Mesenchymal stem cell (in vitro differentiated cells and primary cell): ENCODE data around the gene IFT88.

ENCODE experiments used
- DNase-seq: peaks from one replicate; pipeline ENCODE4 v3.0.0-alpha.2; 2013
- H2AFZ ChIP-seq: one replicate; pipeline ENCODE4 v1.6.1; 2013; ENCODE audit warnings: low read depth, mild to moderate bottlenecking, control low read depth, inconsistent platforms, low read length, moderate library complexity
- H2AK5ac ChIP-seq: 2 replicates; pipeline ENCODE4 v1.6.1; 2013; ENCODE audit warnings: low read length, moderate library complexity, mild to moderate bottlenecking, inconsistent platforms; ENCODE audit not compliant: severe bottlenecking
- H2BK120ac ChIP-seq: one replicate; pipeline ENCODE4 v1.6.1; 2013; ENCODE audit warnings: low read depth, mild to moderate bottlenecking, inconsistent platforms, low read length, moderate library complexity
- H2BK12ac ChIP-seq, 2 experiments: one replicate each; pipeline ENCODE4 v1.6.1; 2013; ENCODE audit warnings: inconsistent platforms in 2 of 2, low read length in 2 of 2, mild to moderate bottlenecking in 2 of 2, moderate library complexity in 2 of 2, control low read depth in 1 of 2
- H2BK15ac ChIP-seq: one replicate; pipeline ENCODE4 v1.6.1; 2013; ENCODE audit warnings: mild to moderate bottlenecking, low read depth, inconsistent platforms; ENCODE audit not compliant: poor library complexity, severe bottlenecking
- H2BK5ac ChIP-seq: 2 replicates; pipeline ENCODE4 v1.6.1; 2013; ENCODE audit warnings: low read depth, mild to moderate bottlenecking, low read length, control low read depth, inconsistent platforms; ENCODE audit not compliant: poor library complexity, severe bottlenecking
- H3K14ac ChIP-seq, 2 experiments: one replicate each; pipeline ENCODE4 v1.6.1; 2013; ENCODE audit warnings: inconsistent platforms in 2 of 2, low read length in 2 of 2, control low read depth in 1 of 2, mild to moderate bottlenecking in 1 of 2, moderate library complexity in 1 of 2
- H3K18ac ChIP-seq, 2 experiments: one replicate each; pipeline ENCODE4 v1.6.1; 2013; ENCODE audit warnings: inconsistent platforms in 2 of 2, low read length in 2 of 2, control low read depth in 1 of 2, low read depth in 1 of 2, mild to moderate bottlenecking in 1 of 2
- H3K23ac ChIP-seq, 2 experiments: one replicate each; pipeline ENCODE4 v1.6.1; 2013; ENCODE audit warnings: inconsistent platforms in 2 of 2, low read length in 2 of 2, mild to moderate bottlenecking in 2 of 2, moderate library complexity in 2 of 2, control low read depth in 1 of 2
- H3K27ac ChIP-seq: 2 replicates; pipeline ENCODE4 v1.5.1; 2013; ENCODE audit warnings: mild to moderate bottlenecking, moderate library complexity, low read length, control low read depth, inconsistent platforms; ENCODE audit not compliant: poor library complexity, severe bottlenecking
- H3K27me3 ChIP-seq, 2 experiments: 2 replicates each; pipeline versions ENCODE4 v1.6.1 to v1.7.0; 2013; ENCODE audit warnings: low read length in 2 of 2, mild to moderate bottlenecking in 2 of 2, moderate library complexity in 2 of 2, control low read depth in 1 of 2, inconsistent platforms in 1 of 2; ENCODE audit not compliant: control insufficient read depth in 1 of 2, insufficient read depth in 1 of 2
- H3K36me3 ChIP-seq, 2 experiments: 2 replicates each; pipeline versions ENCODE4 v1.6.1 to v1.7.0; 2013; ENCODE audit warnings: low read length in 2 of 2, control low read depth in 1 of 2, inconsistent platforms in 1 of 2, low read depth in 1 of 2, mild to moderate bottlenecking in 1 of 2; ENCODE audit not compliant: insufficient read depth in 2 of 2, control insufficient read depth in 1 of 2
- H3K4ac ChIP-seq, 2 experiments: one replicate each; pipeline ENCODE4 v1.6.1; 2013; ENCODE audit warnings: inconsistent platforms in 2 of 2, low read length in 2 of 2, mild to moderate bottlenecking in 2 of 2, moderate library complexity in 2 of 2, control low read depth in 1 of 2, low read depth in 1 of 2
- H3K4me1 ChIP-seq: 2 replicates; pipeline ENCODE4 v1.6.1; 2013; ENCODE audit warnings: low read depth, low read length, control low read depth; ENCODE audit not compliant: control insufficient read depth, insufficient read depth
- H3K4me2 ChIP-seq: 2 replicates; pipeline ENCODE4 v1.6.1; 2013; ENCODE audit warnings: low read length, mild to moderate bottlenecking, inconsistent platforms; ENCODE audit not compliant: poor library complexity, severe bottlenecking
- H3K4me3 ChIP-seq, 2 experiments: 2 replicates each; pipeline versions ENCODE4 v1.5.1 to v1.7.0; 2013; ENCODE audit warnings: low read length in 2 of 2, mild to moderate bottlenecking in 2 of 2, control low read depth in 1 of 2, low read depth in 1 of 2; ENCODE audit not compliant: insufficient read depth in 1 of 2
- H3K79me1 ChIP-seq: replicated peaks from 2 replicates; pipeline ENCODE4 v1.6.1; 2013; ENCODE audit warnings: mild to moderate bottlenecking, control low read depth, low read length, inconsistent platforms; ENCODE audit not compliant: poor library complexity, severe bottlenecking
- H3K9ac ChIP-seq: 2 replicates; pipeline ENCODE4 v1.7.0; 2013; ENCODE audit warnings: mild to moderate bottlenecking, low read length, moderate library complexity
- H3K9me3 ChIP-seq: 2 replicates; pipeline ENCODE4 v1.7.0; 2013; ENCODE audit warnings: mild to moderate bottlenecking, low read length; ENCODE audit not compliant: control insufficient read depth
- H4K8ac ChIP-seq: one replicate; pipeline ENCODE4 v1.6.1; 2013; ENCODE audit warnings: inconsistent platforms, mild to moderate bottlenecking, low read length, moderate library complexity
- H4K91ac ChIP-seq: one replicate; pipeline ENCODE4 v1.6.1; 2013; ENCODE audit warnings: mild to moderate bottlenecking, low read length, inconsistent platforms
- WGBS: methylation state at CpG from one replicate; pipeline ENCODE4 v1.1.7; 2013; ENCODE audit warnings: mixed read lengths; 5-methylcytosine and 5-hydroxymethylcytosine counted together

The IFT88 gene

DNA sequence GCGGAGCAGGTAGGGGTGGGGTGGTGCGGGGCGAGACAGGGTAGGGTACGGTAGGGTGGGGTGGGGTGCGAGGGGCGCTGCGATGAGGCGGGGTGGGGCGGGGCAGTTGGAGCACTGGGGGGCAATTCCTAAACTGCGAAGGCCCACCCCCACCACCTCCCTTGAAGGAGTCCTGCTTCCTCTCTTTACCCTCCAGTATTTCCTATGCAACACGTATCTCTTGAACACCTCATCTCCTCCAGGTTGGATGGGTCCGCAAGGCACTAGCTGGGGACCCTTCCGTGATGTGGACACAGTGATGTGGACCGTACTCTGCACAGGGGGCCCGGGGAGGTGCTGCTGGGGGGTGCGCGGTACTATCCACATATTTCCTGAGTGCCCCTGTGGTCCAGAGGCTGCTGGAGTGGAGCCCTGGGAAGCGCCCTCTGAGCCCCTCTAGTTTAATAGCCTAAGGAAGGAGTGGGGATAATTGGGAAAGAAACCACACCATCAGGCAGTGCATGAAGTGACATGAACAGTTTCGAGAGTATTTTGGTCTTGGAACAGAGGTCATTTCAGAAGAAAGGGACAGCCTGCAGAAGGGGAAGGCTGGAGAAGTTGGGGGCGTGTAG lies 137.6 kb downstream of the IFT88 start:
- Histone ChIP-seq H2BK12ac (no peak overlapping the region), H4K8ac (no peak overlapping the region), H2BK15ac (peak overlapping the region; percentile 93), H3K4ac (no peak overlapping the region), H4K91ac (no peak overlapping the region), H2AK5ac (no peak overlapping the region), H3K27me3 (peaks cover 0 to 9% of the 10 kb centered on the region in 2 experiments), H3K23ac (no peak overlapping the region), H3K18ac (no peak overlapping the region), H3K4me1 (peaks cover 11% of the 10 kb centered on the region), H2BK5ac (no peak overlapping the region), H3K9me3 (no peaks in the 10 kb centered on the region), H2BK120ac (peak overlapping the region; percentile 73), H3K27ac (no peak overlapping the region), H3K4me3 (peak overlapping the region in 1 of 2 experiments; percentile 81), H3K4me2 (no peak overlapping the region), H3K36me3 (no peaks in the 10 kb centered on the region), H3K14ac (no peak overlapping the region), H3K9ac (no peak overlapping the region), H2AFZ (no peak overlapping the region), H3K79me1 (no peaks in the 10 kb centered on the region)
- WGBS = 32% methylated on average over 11 of the region's 20 CpGs
- DNase-seq = no peak

DNA sequence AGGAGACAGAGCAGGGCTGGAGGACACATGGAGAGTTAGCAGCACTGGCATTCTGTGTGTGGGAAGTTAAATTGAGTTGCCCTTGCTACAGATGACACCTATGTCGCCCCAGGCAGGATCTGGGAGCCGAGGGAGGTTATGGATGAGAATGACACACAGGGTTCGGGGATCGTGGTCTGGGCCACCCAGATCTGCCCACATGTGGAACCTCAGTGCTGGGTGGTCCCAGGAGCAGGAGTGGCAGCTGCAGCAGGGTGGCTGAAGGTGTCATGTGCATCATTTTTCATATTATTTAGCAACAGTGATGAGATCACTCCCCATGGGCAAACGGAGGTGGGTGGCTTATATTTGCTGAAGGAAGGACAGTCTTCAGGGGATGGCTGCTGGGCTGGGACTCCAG lies 139.7 kb downstream of the IFT88 start:
- Histone ChIP-seq H3K4me3 (no peak overlapping the region), H3K9ac (no peak overlapping the region), H4K8ac (no peak overlapping the region), H2BK12ac (no peak overlapping the region), H3K9me3 (no peaks in the 10 kb centered on the region), H2BK5ac (no peak overlapping the region), H2BK120ac (no peak overlapping the region), H3K27me3 (peaks cover 0 to 9% of the 10 kb centered on the region in 2 experiments), H3K4me2 (no peak overlapping the region), H3K18ac (no peak overlapping the region), H3K4ac (no peak overlapping the region), H2AK5ac (no peak overlapping the region), H2AFZ (no peak overlapping the region), H3K27ac (no peak overlapping the region), H3K79me1 (no peaks in the 10 kb centered on the region), H3K14ac (no peak overlapping the region), H3K36me3 (no peaks in the 10 kb centered on the region), H3K4me1 (peaks cover 11% of the 10 kb centered on the region), H3K23ac (no peak overlapping the region), H2BK15ac (no peak overlapping the region), H4K91ac (no peak overlapping the region)
- 93% methylated on average over 5 of the region's 5 CpGs for WGBS
- DNase-seq = no peak

GRCh38 chr13:20708216-20708615 lies 141.3 kb downstream of the IFT88 start:
- Histone ChIP-seq H3K27me3 (peaks cover 0 to 5% of the 10 kb centered on the region in 2 experiments), H4K8ac (no peak overlapping the region), H2AK5ac (no peak overlapping the region), H3K4me2 (no peak overlapping the region), H3K4me1 (peaks cover 9% of the 10 kb centered on the region), H2AFZ (no peak overlapping the region), H3K18ac (no peak overlapping the region), H3K36me3 (no peaks in the 10 kb centered on the region), H3K27ac (no peak overlapping the region), H4K91ac (no peak overlapping the region), H3K4ac (no peak overlapping the region), H2BK15ac (no peak overlapping the region), H3K4me3 (no peak overlapping the region), H3K79me1 (no peaks in the 10 kb centered on the region), H2BK12ac (no peak overlapping the region), H2BK120ac (no peak overlapping the region), H3K14ac (no peak overlapping the region), H2BK5ac (no peak overlapping the region), H3K9me3 (no peaks in the 10 kb centered on the region), H3K9ac (peak overlapping the region; percentile 68), H3K23ac (no peak overlapping the region)
- WGBS = 91% methylated on average over 2 of the region's 2 CpGs
- no peak for DNase-seq

- Histone ChIP-seq H3K14ac (no peak overlapping the region), H2AK5ac (no peak overlapping the region), H2BK5ac (no peak overlapping the region), H3K36me3 (no peaks in the 10 kb centered on the region), H3K4me2 (no peak overlapping the region), H3K23ac (no peak overlapping the region), H3K79me1 (no peaks in the 10 kb centered on the region), H3K18ac (no peak overlapping the region), H2BK12ac (no peak overlapping the region), H2BK120ac (no peak overlapping the region), H4K91ac (no peak overlapping the region), H3K27ac (no peak overlapping the region), H3K27me3 (peaks cover 0 to 7% of the 10 kb centered on the region in 2 experiments), H3K4me1 (peaks cover 5% of the 10 kb centered on the region), H3K4ac (no peak overlapping the region), H4K8ac (no peak overlapping the region), H3K9me3 (no peaks in the 10 kb centered on the region), H3K4me3 (no peak overlapping the region), H2AFZ (no peak overlapping the region), H2BK15ac (no peak overlapping the region), H3K9ac (peak overlapping the region; percentile 54)
- DNase-seq = no peak
- 97% methylated on average over 7 of the region's 8 CpGs for WGBS
These were observed 142.4 kb downstream of the IFT88 start for GRCh38 chr13:20709369-20709768.
